GM18505 (cell line): ENCODE measurements around the gene CPLX3.
A peak's percentile ranks its signal among the peaks of the same experiment; 100 is the strongest.

Experiments used
- ATAC-seq: cut with Tn5 transposase; IDR thresholded peaks from one replicate; pipeline ENCODE4 v1.9.1; 2021; ENCODE audit not compliant: unreplicated experiment
- POLR2A ChIP-seq: IDR thresholded peaks from 4 replicates; pipeline ENCODE4 v1.6.1; 2011; ENCODE audit warnings: borderline replicate concordance; ENCODE audit not compliant: insufficient read depth, insufficient read length; ENCODE audit errors: extremely low read depth

Gene CPLX3

DNA sequence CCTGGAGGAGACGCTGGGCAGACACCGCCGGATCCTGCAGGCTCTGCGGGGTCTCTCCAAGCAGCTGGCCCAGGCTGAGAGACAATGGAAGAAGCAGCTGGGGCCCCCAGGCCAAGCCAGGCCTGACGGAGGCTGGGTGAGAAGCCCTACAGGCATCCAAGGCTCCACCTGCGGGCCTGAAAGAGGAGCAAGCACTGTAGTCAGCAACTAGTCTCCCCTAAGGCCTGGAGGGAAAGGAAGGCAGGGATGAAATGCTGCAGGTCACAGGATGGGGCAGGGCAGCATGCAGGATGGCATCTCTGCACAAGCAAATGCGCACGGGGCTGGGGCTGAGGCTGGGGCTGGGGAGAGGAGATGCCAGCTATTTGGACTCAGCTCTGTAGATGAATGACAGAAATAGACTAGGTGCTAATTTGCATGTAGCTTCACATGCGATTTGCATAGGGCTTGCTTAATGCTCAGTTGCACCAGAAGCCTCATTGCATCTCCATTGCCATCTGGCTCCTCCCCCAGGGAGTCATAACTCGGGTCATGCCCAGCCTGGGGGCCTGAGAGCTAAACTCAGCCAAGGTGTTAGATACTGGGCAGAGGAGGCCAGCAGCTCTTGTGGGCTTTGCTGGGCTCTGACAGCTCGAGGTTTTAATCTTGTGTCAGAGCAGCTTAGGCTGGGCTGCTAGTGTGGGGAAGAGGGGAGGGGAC, 5.2 kb upstream of the CPLX3 start:
- ATAC-seq = peak; percentile 59
- peak; percentile 37 for TF ChIP-seq POLR2A

DNA sequence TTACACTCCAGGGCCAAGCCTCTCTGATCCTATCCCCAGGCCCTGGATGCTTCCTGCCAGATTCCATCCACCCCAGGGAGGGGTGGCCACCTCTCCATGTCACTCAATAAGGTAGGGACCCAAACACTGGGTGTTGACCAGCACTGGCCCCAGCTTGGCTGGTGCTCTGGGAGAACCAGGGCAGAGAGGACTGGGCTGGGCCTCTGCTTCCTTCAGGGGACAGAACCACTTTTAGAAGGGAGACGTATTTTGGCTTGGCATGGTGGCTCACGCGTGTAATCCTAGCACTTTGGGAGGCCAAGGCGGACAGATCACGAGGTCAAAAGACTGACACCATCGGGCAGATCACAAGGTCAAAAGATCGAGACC, 4.7 kb upstream of the CPLX3 start:
- ATAC-seq = no peak
- no peak for TF ChIP-seq POLR2A

DNA sequence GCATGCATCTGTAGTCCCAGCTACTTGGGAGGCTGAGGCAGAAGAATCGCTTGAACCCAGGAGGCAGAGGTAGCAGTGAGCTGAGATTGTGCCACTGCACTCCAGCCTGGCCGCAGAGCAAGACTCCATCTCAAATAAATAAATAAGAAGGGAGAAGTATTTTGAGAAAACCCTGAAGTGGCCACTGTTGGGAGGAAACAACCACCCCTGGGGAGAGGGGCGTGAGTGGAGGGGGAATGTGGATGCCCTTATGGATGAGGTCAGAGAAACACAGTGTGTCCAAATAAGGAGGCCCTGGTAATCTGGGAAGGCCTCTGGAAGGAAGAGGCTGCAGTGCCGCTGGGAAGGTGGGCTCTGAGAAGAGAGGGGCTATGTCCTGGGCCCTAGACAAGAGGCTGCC, 4.2 kb upstream of the CPLX3 start:
- no peak for TF ChIP-seq POLR2A
- ATAC-seq = no peak

DNA sequence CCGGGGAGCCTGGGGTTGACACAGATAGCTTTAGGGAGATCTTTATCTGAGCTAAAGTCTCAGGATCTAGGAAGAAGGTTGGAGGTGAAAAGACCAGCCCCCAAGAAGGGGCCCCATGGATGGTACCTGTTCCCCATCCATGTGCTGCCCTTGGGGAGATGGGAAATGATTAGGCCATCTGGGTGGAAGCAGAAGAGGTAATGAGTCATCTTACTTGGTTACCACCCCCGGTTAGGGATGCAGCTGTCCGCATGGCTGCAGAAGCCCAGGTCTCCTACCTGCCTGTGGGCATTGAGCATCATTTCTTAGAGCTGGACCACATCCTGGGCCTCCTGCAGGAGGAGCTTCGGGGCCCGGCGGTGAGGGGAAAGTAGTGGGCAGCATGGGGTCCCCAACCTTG, 3.1 kb upstream of the CPLX3 start:
- no peak for TF ChIP-seq POLR2A
- no peak for ATAC-seq

DNA sequence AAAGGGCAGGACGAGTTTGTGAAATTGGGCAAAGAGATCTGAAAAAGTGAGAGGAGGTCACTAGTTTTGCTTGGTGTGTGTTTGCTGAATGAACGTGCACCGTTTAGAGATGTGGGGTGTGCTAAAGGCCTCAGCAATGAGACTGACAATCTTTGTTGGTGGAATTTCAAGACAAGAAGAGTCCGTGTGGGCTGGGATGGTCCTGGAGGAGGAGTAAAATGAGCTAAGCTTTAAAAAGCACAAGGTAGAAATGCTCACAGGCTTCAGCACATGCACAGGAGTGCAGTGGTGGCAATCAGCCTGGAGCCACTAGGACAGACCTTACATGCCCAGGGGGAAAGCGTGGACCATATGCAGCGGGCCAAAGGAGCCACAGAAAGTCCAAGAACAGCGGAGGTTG, 1.5 kb upstream of the CPLX3 start:
- no peak for ATAC-seq
- TF ChIP-seq POLR2A = no peak

DNA sequence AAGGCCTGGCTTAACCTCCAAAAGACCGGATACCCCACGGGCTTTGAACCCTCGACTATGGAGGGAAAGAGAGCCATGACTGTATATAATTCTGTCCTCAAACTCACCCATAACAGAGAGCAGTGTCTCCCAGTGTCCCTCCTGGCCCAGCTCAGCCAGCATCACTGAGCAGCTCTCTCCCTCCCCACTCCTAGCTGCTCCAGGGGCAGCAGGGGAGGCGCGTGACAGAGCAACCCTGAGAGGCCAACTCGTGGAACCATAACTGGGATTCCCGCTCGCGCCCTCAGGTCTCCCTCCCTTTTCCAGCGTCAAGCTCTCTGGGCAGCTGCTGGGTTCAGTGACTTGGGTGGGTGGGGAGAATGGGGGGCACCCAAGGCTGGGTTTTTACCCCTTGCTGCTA, 561 bp upstream of the CPLX3 start:
- ATAC-seq = no peak
- TF ChIP-seq POLR2A = no peak

DNA sequence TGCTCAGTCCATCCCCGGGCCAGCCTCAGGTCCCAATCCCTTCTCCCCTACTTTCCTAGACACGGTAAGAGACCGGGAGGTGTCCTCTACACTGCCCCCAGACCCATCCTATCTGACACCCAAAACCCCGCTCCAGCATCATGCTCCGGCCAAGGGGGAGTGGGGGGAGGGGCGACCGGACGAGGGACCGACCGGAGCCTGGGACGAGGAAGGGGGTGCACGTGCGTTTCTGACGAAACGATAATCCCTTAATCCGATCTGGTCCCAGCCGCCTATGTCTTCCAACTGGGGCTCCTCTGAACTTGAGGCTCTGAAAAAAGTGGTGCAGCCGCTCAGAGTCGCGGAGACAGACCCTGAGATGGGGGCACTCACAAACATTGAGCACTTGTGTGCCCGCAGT, 494 bp downstream of the CPLX3 start:
- no peak for ATAC-seq
- TF ChIP-seq POLR2A = no peak

DNA sequence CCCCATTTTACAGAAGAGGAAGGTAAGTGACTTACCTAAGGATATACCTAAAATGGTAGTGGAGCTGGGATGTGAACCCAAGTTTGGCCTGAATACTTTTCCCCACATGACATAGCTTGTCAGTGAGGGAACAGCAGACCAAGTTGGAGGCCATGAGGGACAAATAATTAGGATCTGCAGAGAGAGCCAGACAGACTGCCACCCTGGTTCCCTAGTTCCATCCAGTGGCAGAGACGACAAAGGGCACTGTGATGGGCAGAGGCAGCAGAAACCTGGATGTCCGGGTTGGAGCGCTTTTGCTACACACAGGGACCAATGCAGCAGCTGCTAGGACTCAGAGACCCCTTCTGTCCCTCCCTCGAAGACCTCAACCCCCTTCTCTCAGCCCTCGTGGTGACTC, 1.2 kb downstream of the CPLX3 start:
- TF ChIP-seq POLR2A = no peak
- ATAC-seq = no peak

DNA sequence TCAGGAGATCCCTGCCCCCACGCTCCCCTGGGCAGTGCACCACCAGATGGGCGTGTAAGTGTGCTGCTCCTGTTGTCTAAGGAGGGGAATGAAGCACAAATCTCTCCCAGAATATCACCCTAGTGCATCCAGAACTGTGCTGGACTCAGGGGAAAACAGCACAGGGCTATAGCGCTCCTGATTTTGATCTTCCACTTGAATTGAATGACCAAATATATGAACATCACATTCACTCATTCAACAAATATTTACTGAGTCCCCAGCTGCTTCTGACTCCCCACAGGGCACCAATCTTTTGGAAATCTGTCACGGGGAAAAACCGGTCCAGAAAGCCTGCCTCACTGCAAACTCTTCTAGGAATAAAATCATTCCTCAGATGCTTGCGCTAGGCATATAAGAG, 2.4 kb downstream of the CPLX3 start:
- no peak for TF ChIP-seq POLR2A
- no peak for ATAC-seq

DNA sequence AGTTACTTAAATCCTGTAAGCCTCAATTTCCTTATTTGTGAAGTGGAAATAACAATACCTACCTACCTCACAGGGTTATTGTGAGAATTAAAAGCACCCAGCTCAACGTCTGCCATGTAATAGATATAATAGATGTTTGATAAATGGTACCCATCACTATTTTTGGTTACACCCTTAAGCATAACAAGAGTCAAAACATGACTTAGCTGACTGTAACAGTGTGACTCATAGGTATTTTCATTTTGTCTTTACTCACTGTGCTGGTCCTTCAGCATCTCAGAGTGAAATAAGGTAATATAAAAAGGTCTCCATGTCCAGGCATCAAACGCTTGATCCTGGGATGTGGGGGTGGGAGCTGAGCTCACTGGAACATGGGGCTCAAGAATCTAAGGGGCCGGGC, 3.1 kb downstream of the CPLX3 start:
- ATAC-seq = no peak
- TF ChIP-seq POLR2A = no peak

DNA sequence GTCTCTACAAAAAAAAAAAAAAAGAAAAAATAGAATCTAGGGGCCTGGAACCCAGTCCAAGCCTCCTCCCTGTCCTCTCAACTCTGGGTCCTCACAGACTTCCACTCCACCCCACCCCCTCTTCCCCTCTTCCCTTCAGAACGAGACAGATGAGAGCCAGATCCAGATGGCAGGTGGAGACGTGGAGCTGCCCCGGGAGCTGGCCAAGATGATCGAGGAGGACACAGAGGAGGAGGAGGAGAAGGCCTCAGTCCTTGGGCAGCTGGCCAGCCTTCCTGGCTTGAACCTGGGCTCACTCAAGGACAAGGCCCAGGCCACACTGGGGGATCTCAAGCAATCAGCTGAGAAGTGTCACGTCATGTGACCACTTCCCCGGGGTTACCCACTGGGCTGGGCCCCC, 3.6 kb downstream of the CPLX3 start:
- no peak for ATAC-seq
- no peak for TF ChIP-seq POLR2A

DNA sequence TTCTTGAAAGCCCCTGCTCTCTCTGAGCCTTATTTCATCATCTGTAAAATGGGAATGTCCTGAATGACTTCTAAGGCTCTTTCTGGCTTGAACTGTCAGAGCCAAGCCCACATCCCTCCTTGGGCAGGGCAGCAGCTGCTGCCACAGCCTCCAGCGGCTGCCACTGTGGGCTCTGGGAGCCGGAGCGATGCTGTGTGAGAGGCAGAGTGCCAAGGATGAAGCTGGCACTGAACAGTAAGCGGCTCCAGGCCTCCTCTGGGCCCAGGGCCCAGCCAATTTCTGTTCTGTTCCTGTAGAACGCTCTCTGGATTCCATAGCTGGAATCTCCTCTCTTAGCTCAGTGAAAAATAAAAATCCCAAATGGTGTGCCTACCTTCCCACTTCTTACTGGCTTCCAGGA, 4.4 kb downstream of the CPLX3 start:
- no peak for TF ChIP-seq POLR2A
- ATAC-seq = no peak

DNA sequence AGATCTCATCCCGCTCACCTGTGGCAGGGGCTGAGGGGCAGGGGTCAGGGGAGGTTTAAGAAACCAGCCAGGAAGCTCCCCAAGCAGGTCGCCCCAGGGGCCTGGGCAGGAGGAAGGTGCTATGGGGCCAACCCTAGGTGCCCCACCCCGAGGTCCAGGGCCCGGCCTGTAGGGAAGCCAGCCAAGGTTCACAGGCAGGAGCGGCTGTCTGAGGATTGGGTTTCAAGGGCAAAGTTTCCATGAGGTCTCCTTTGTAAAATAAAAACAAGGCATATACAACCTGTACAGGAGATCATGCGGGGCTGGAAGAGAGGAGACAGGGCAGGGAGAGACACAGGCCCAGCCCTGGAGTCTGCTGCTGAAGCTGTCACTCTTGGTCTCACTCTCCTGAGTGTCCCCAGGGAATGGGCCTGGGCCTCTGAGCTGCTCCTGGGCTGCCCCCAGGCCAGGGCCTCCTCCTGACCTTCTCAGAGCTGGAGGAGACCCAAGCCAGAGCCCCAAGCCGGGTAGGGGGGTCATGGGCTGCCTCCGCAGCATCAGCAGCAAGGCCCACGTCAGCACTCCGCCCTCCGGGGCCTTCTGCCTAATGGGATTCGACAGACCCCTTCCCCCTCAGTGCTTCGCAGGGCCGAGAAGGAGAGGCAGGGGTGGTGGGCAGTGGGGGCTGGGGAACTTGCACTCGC, 5.5 kb downstream of the CPLX3 start:
- no peak for TF ChIP-seq POLR2A
- no peak for ATAC-seq

DNA sequence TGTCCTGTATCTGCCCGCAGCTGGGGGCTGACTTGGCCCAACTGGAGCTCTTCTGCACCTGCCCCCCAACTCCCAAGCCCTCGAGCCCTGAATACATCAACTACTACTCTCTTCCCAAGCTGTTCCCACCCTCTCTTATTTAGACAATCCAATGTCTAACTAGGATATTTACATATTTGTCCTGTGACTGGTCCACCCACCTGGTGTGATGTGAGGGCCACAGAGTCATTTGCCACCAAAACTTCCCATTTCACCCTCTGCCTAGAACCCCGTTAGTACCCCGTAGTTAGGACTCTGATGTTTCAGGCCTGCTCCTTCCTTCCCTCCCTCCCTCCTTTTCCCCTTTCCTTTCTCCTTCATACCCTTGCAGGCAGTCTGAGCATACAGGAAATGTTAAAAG, 6.4 kb downstream of the CPLX3 start:
- ATAC-seq = no peak
- no peak for TF ChIP-seq POLR2A
